Ecto neural progenitor cell (in vitro differentiated cells): ENCODE measurements around the gene MAP3K5.

ENCODE experiments used
- DNase-seq: peaks from one replicate; pipeline ENCODE4 v3.0.0-alpha.2; 2018; ENCODE audit warnings: low spot score

MAP3K5 gene

DNA sequence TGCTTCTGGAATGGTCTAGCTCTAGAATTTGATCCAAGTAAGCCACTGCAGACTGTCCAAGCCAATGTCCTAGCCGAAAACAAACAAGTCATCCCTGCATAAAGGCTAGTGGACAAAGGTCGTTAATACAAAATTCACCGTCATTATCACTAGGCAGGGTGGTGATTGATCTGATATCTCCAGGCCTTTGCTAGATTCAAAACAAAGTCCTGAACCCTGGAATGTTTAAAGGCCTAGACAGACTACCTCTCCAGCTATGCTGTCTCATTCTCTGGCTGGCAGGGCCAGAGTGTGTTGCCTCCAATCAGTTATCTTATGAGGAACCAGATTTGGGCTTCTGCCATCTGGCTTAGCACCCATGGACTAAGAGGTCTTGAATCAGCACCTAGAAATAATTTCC is 280.4 kb downstream of the MAP3K5 start:
- no peak for DNase-seq

DNA sequence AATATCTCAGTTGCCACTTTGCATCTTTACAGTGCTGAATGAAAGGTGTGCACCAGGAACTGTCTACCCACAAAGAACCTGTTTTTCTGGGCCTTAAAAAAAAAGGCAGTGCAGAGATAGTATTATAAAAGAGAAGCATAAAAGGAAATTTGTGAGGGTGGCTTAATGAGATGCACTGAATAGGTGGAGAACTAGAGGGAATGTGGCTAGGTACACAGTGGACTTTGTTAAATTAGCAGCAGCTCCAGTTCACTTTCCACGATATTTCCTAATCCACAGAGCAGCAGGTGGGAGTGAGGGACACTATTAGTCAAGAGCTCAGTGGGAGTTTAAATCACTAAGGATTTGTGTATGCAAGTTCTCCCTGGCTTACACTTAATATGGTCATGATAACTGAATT is 280.9 kb downstream of the MAP3K5 start:
- DNase-seq = no peak

GRCh38 chr6:136510782-136511181 is 281.5 kb downstream of the MAP3K5 start:
- no peak for DNase-seq

GRCh38 chr6:136510299-136510698 is 282.0 kb downstream of the MAP3K5 start:
- no peak for DNase-seq

DNA sequence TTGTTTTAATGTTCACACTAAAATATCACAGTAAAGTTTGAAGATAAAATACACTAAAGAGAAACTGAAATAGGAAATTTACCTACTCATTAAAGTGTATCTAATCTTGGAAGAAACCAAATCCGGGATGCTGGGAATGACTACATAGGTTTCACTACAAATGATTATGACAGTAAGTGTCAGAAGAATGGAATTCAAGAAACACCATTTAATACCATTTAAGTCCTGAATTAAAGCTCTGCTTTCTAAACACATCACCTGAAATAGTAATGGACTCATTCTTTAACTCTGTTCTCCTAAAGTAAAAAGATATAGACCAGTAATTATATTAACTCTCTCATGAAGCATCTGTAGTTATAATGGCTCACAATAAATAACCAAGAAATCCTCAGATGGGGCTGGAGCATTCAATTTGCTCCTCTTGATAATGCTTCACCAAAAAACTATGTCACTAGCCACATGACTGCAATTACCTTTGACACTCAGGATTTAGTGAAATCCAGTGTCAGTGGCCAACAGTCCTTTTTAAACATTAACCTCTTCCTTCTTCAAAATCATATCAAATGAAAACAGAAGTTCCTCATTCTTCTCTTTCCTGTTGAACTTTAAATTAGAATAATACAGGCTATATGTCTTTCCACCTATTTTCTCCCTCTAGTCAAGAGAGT is 283.4 kb downstream of the MAP3K5 start:
- DNase-seq = no peak
